HG02885 (cell line): ENCODE measurements around the gene PITPNM1.
"Not testable (repeated sequence)": the region's sequence is repeated elsewhere in the genome, so short reads cannot be mapped to it uniquely, and the experiment has no call there.

ENCODE experiments used
- ATAC-seq: cut with Tn5 transposase; IDR thresholded peaks from one replicate; pipeline ENCODE4 v1.9.1; 2021; ENCODE audit warnings: mild to moderate bottlenecking; ENCODE audit not compliant: unreplicated experiment, poor library complexity

PITPNM1 gene

DNA sequence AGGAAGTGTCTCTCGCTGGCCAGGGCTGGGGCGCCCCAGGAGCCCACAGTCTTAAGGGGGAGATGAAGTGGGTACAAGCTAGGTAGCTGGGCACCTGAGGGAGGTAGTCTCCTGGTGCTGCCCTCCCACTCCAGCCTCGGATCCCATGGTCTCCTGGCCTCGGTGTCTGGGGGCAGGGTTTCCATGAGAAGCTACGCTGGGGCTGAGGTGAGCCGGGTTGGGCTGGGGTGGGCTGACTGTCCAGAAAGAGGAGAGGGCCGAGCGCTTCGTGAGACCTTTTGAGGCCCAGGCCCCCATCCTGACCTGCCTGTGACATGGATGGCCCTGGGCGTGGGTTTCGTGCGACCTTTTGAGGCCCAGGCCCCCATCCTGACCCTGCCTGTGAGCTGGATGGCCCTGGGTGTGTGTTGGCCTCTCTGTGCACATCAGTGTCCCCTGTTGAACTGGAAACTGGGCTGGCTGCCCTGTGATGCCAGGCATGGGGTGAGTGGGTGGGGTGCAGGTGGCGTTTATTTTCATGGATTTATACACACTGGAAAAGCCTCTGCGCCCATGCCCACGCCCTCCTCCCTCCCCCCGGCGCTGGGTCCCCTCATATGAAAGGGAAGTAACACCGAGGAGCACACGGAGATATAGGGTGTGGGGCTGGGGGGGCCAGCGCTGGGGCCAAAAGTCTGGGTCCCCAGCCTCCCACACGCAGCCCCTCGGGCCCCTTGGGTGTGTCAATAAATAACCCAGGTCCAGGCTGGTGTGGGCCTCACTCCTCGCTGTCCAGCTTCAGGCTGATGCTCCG lies 13.7 kb downstream of the PITPNM1 start:
- ATAC-seq = no peak

GRCh38 chr11:67490727-67491065 lies 14.5 kb downstream of the PITPNM1 start:
- ATAC-seq = no peak

DNA sequence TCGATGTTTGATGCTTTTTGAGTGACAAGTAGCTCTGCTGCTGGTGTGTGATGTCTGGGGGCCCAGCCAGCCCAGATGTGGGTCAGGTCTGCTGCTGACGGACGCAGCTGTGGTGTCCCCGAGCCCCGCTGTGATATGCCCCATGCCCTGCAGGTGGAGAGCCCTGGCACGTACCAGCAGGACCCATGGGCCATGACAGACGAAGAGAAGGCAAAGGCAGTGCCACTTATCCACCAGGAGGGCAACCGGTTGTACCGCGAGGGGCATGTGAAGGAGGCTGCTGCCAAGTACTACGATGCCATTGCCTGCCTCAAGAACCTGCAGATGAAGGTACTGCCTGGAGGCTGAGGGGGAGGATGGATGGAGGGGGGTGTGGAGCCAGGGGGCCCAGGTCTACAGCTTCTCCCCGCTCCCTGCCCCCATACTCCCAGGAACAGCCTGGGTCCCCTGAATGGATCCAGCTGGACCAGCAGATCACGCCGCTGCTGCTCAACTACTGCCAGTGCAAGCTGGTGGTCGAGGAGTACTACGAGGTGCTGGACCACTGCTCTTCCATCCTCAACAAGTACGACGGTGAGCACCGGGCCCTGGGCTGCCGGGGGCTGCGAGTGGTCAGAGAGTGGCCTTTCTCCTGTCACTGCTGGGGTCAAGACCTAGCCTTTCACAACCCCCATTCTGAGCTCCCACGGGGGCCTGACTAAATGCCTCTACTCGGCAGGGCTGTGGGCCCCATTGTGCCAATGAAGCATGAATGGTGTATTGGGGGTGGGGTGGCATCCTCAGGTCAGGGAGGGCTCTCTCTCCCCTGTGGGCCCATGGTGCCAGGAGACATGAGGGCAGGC lies 15.1 kb downstream of the PITPNM1 start:
- no peak for ATAC-seq

GRCh38 chr11:67489203-67489884 lies 15.8 kb downstream of the PITPNM1 start:
- no peak for ATAC-seq

DNA sequence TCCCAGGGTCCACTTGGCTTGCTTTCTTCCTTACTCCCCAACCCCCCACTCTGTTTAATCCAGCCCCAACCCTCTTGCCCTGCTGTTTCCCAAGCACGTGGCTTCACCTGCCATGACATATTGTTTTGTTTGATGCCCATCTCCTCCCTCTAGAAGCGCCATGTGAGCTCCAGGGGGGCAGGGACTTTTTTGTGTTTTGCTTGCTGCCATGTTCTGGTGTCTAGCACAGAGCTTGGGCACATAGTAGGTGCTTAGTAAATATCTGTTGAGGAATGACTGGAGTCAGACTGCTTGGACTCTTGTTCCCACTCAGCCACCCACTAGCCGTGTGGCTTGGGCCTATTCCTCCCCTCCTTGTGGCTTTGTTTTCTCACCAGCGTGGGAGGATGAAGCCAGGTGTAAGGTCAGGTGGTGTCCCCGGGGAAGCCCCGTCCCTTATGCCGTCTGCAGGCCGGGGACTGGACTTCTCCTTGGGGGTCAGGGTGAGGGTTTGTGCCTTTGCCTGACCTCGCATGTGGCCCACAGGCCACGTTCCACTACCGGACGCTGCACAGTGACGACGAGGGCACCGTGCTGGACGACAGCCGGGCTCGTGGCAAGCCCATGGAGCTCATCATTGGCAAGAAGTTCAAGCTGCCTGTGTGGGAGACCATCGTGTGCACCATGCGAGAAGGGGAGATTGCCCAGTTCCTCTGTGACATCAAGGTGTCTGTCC lies 18.5 kb downstream of the PITPNM1 start:
- peak; percentile 41 for ATAC-seq

DNA sequence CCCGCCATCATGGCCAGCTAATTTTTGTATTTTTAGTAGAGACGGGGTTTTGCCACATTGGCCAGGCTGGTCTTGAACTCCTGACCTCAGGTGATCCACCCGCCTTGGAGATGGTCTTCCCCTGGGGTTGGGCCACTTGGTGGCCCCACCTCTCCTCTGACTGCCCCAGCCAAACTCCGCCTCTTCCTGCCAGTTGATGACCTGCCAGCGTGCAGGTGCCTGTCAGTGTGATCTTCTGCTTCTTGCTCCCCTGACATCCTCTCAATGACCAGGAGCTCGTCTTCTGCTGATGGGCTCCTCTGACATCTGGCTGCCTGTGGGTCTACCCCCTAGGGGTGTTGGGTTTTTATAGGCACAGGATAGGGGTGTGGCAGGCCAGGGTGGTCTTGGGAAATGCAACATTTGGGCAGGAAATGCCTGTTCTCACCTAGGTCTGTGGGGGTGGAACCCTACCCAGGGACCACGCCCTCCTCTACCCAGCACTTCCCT lies 19.2 kb downstream of the PITPNM1 start:
- not testable (repeated sequence) for ATAC-seq

- ATAC-seq = no peak
These were observed 20.3 kb downstream of the PITPNM1 start for GRCh38 chr11:67484847-67485311.

GRCh38 chr11:67483831-67484665 lies 21.1 kb downstream of the PITPNM1 start:
- ATAC-seq = no peak

GRCh38 chr11:67482827-67483798 lies 22.1 kb downstream of the PITPNM1 start, which contains the start of gene AIP:
TSS of gene AIP (plus strand) at chr11:67483026. CDS start at chr11:67483159, 133 bp downstream.
- ATAC-seq = peak; percentile 72

DNA sequence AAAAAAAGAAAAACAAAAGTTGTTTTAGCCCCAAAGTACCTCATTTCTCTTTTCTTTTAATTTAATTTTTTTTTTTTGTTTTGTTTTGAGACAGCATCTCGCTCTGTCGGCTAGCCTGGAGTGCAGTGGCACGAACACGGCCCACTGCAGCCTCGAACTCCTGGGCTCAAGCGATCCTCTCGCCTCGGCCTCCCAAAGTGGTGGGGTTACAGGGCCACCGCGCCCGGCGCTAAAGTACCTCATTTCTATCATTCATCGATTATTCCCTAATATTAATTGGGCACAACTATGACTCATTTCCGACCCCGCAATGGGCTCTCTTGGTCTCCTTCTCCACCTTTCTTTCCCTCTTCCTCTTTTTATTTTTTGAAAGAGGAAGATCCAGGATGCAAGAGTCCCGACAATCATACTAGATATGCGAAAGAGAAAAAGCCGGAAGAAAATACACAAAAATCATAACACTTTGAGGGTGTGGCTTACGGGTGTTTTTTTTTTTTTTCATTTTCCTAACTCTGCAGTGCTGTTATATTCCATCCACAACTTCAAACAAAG lies 22.8 kb downstream of the PITPNM1 start:
- no peak for ATAC-seq

DNA sequence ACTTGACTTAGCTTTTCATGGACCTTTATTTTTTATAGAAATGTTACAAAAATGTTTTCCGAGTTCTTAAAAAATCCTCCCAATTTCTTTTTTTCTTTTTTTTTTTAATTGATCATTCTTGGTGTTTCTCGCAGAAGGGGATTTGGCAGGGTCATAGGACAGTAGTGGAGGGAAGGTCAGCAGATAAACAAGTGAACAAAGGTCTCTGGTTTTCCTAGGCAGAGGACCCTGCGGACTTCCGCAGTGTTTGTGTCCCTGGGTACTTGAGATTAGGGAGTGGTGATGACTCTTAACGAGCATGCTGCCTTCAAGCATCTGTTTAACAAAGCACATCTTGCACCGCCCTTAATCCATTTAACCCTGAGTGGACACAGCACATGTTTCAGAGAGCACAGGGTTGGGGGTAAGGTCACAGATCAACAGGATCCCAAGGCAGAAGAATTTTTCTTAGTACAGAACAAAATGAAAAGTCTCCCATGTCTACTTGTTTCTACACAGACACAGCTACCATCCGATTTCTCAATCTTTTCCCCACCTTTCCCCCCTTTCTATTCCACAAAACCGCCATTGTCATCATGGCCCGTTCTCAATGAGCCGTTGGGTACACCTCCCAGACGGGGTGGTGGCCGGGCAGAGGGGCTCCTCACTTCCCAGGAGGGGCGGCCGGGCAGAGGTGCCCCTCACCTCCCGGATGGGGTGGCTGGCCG lies 27.7 kb downstream of the PITPNM1 start:
- ATAC-seq = not testable (repeated sequence)

DNA sequence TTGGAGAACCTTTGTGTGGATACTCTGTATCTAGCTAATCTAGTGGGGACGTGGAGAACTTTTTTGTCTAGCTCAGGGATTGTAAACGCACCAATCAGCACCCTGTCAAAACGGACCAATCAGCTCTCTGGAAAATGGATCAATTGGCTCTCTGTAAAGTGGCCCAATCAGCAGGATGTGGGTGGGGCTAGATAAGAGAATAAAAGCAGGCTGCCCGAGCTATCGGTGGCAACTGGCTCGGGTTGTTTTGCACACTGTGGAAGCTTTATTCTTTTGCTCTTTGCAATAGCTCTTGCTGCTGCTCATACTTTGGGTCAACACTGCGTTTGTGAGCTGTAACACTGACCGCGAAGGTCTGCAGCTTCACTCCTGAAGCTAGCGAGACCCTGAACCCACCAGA lies 28.5 kb downstream of the PITPNM1 start:
- not testable (repeated sequence) for ATAC-seq

- ATAC-seq = no peak
These were observed 32.3 kb downstream of the PITPNM1 start for GRCh38 chr11:67472882-67473281.

- no peak for ATAC-seq
These were observed 34.7 kb downstream of the PITPNM1 start for GRCh38 chr11:67470337-67471002.

DNA sequence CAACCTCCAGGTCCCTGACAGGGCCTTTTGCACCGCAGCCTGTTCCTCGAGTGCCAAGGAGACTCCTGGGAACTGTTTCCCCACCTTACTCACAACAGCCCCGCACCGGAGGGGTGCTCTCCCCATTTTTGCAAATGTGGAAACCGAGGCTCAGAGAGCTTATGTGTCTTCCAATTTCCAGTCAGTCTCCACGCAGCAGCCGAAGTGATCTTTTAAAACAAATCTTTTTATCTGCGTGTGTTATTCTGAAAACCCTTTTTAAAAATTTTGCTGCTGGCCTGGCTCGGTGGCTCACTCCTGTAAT lies 35.7 kb downstream of the PITPNM1 start:
- ATAC-seq = no peak

GRCh38 chr11:67468759-67469507 lies 36.2 kb downstream of the PITPNM1 start, which contains the start of gene TMEM134:
TSS of gene TMEM134 (minus strand) at chr11:67469251. CDS start at chr11:67469192, 59 bp downstream.
- peak; percentile 78 for ATAC-seq
